ENCODE measurements around the gene OLFML2B. TPM values are rescaled to one million over a fixed set of nuclear protein-coding genes. Genes with fewer than 3 reads are reported as not detected.

The OLFML2B gene
- total RNA-seq, 1 experiment from 2014 or later = 3.4 TPM

DNA sequence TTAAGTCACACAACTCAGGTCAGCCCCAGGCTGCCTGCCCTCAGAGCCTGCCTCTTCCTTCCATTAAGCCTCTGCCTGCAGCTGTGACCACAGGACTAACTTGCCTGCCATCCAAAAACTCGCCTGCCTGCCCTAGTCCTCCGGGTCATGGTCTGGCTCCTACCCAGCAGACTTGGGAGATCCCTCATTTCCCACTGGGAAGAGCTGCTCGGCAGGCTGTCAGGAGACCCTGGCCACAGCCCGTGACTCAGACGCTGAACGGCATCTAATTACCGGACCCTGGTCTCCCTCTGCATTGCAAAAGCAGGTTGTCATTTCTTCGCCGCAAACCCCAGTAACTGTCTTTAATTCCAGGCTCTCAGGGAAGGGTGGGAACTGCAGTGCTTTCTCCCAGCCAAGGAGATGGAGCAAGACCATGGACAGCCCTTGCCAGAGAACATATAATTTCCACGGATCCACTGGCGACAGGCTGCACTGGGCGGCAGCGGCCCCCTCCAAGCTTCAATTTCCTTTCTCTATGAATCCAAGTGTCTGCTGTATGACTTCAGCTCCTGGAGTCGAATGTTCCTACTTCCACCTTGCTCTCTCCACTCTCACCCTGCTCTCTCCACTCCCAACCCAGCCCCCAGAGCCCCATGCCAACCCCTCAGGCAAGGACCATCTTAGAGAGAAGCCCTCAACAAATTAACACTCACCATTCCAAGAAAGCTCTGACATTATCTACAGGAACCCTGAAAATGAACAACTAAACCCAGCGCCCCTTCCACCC is 20.4 kb downstream of the OLFML2B start:
- no peaks in the 10 kb centered on the region for H3K9me3 ChIP-seq (ENCODE audit: low read depth, low read length, poor library complexity, severe bottlenecking)
- BruUV-seq (replicated peaks) = no TSS peak

DNA sequence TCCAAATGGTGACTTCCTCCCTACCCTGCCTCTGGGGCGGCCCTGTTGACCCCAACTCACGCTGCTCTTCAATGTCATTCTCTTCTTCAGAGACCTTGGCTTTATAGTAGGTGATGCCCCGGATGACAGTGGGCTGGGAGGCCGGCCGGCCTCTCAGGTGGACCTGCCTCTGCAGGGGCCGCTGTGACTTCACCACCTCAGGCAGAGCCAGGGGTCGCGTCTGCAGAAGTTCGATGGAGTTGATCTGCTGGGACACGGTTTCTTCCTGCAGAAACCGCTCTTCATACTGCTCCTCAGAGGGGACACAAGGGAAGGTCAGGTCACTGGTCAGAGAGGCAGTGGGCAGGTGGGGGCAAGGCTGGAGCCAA is 23.6 kb downstream of the OLFML2B start:
- TF ChIP-seq, protein P1, sequence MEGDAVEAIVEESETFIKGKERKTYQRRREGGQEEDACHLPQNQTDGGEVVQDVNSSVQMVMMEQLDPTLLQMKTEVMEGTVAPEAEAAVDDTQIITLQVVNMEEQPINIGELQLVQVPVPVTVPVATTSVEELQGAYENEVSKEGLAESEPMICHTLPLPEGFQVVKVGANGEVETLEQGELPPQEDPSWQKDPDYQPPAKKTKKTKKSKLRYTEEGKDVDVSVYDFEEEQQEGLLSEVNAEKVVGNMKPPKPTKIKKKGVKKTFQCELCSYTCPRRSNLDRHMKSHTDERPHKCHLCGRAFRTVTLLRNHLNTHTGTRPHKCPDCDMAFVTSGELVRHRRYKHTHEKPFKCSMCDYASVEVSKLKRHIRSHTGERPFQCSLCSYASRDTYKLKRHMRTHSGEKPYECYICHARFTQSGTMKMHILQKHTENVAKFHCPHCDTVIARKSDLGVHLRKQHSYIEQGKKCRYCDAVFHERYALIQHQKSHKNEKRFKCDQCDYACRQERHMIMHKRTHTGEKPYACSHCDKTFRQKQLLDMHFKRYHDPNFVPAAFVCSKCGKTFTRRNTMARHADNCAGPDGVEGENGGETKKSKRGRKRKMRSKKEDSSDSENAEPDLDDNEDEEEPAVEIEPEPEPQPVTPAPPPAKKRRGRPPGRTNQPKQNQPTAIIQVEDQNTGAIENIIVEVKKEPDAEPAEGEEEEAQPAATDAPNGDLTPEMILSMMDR (conservative IDR thresholded peaks at IDR 0.05; ENCODE audit: low read depth, low read length) = no peak
- TF ChIP-seq EZH2 (IDR thresholded peaks at IDR 0.05; ENCODE audit: borderline replicate concordance, low read depth, low read length, poor library complexity, severe bottlenecking) = no peak

More for the DNA sequence above, 20.4 kb downstream of the OLFML2B start:
- ChIA-PET CTCF (no interaction called here), POLR2A (ENCODE audit: low non-redundant PET) (interaction anchor here (0.6 kb wide), 2 partner anchors 54 to 315 kb away, joined by 4 to 5 read pairs; no protein-coding TSS in a partner anchor)
- H3K27me3 ChIP-seq (replicated peaks; ENCODE audit: insufficient read depth, low read depth, low read length, poor library complexity) = no peaks in the 10 kb centered on the region
- no peaks in the 10 kb centered on the region for H3K4me1 ChIP-seq (ENCODE audit: insufficient read depth, low read length, poor library complexity, severe bottlenecking)
- no peak overlapping the region for H3K27ac ChIP-seq (ENCODE audit: low read depth, low read length, poor library complexity, severe bottlenecking)
- TF ChIP-seq, protein P1 (conservative IDR thresholded peaks at IDR 0.05; ENCODE audit: low read depth, low read length) = no peak
- no peak for TF ChIP-seq EZH2 (IDR thresholded peaks at IDR 0.05; ENCODE audit: borderline replicate concordance, low read depth, low read length, poor library complexity, severe bottlenecking)
- intact Hi-C loops (cut with micrococcal nuclease; ENCODE audit: unreplicated experiment) = loop anchor here (2.0 kb wide), 1 partner anchor 26 kb away; no protein-coding TSS in a partner anchor
- no peaks in the 10 kb centered on the region for H3K36me3 ChIP-seq (ENCODE audit: insufficient read depth, low read length, poor library complexity, severe bottlenecking)
- no peak for DNase-seq (ENCODE audit: low spot score)
- H3K4me3 ChIP-seq (ENCODE audit: low read depth, low read length, poor library complexity, severe bottlenecking) = no peak overlapping the region

DNA sequence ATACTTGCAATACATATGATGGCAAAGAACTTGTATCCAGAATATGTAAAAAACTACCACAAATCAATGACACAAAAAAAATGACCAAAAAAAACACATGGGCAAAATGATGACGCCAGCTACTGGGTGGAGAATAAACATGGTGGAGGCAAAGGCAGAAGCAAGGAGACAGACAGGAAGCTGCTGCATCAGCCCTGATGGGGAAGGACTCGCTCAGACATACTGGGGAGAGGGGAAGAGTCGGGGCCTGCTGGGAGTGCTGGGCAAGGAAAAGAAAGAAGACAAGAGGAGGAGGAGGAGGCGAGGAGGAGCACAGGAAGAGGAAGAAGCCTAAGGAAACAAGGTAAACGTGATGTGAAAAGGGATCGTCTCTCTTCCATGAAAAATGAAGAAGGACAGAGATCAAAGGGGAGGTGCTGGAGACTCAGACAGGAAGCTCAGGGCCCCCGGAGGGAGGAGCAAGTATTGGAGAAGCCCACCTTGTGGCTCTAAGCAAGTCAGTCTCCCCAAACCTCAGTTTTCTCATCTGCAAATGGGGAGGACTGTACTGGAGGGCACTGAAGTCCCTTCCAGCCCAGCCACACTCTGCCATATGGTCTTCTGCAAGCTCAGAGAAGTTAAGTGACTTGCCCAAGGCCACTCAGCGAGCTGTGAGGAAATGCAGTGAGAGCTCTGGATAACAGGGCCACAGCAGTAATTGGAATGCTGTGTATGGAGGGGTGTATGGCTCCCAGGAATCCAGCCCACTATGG is 24.2 kb downstream of the OLFML2B start:
- Histone ChIP-seq H3K36me3 (ENCODE audit: insufficient read depth, low read length, poor library complexity, severe bottlenecking) (no peaks in the 10 kb centered on the region), H3K27me3 (replicated peaks; ENCODE audit: insufficient read depth, low read depth, low read length, poor library complexity) (no peaks in the 10 kb centered on the region), H3K4me1 (ENCODE audit: insufficient read depth, low read length, poor library complexity, severe bottlenecking) (no peaks in the 10 kb centered on the region), H3K27ac (ENCODE audit: low read depth, low read length, poor library complexity, severe bottlenecking) (no peak overlapping the region), H3K4me3 (ENCODE audit: low read depth, low read length, poor library complexity, severe bottlenecking) (no peak overlapping the region), H3K9me3 (ENCODE audit: low read depth, low read length, poor library complexity, severe bottlenecking) (no peaks in the 10 kb centered on the region)
- intact Hi-C loops (cut with micrococcal nuclease; ENCODE audit: unreplicated experiment) = no loop called here
- ChIA-PET POLR2A (ENCODE audit: low non-redundant PET) (no interaction called here), CTCF (no interaction called here)
- no peak for TF ChIP-seq EZH2 (IDR thresholded peaks at IDR 0.05; ENCODE audit: borderline replicate concordance, low read depth, low read length, poor library complexity, severe bottlenecking)
- TF ChIP-seq, protein P1 (conservative IDR thresholded peaks at IDR 0.05; ENCODE audit: low read depth, low read length) = no peak
- no peak for DNase-seq (ENCODE audit: low spot score)
- no TSS peak for BruUV-seq (replicated peaks)

More for the DNA sequence above, 23.6 kb downstream of the OLFML2B start:
- Histone ChIP-seq H3K27me3 (replicated peaks; ENCODE audit: insufficient read depth, low read depth, low read length, poor library complexity) (no peaks in the 10 kb centered on the region), H3K4me1 (ENCODE audit: insufficient read depth, low read length, poor library complexity, severe bottlenecking) (no peaks in the 10 kb centered on the region), H3K9me3 (ENCODE audit: low read depth, low read length, poor library complexity, severe bottlenecking) (no peaks in the 10 kb centered on the region), H3K27ac (ENCODE audit: low read depth, low read length, poor library complexity, severe bottlenecking) (no peak overlapping the region), H3K36me3 (ENCODE audit: insufficient read depth, low read length, poor library complexity, severe bottlenecking) (no peaks in the 10 kb centered on the region), H3K4me3 (ENCODE audit: low read depth, low read length, poor library complexity, severe bottlenecking) (no peak overlapping the region)
- intact Hi-C loops (cut with micrococcal nuclease; ENCODE audit: unreplicated experiment) = no loop called here
- DNase-seq (ENCODE audit: low spot score) = no peak
- BruUV-seq (replicated peaks) = no TSS peak
- ChIA-PET POLR2A (ENCODE audit: low non-redundant PET) (no interaction called here), CTCF (no interaction called here)
